HEK293T (cell line): ENCODE measurements around the gene GMDS.

Source experiments
- ELF4 ChIP-seq: fragments of 450-650 bp; IDR thresholded peaks from 2 replicates; pipeline ENCODE4 v1.6.1; 2017; ENCODE audit warnings: antibody characterized with exemption
- FOXA1 ChIP-seq: fragments of 450-650 bp; IDR thresholded peaks from 2 replicates; pipeline ENCODE4 v1.6.1; 2016; ENCODE audit warnings: mild to moderate bottlenecking
- FOXK2 ChIP-seq: fragments of 450-650 bp; IDR thresholded peaks from 2 replicates; pipeline ENCODE4 v1.6.1; 2016; ENCODE audit warnings: mild to moderate bottlenecking
- L3MBTL2 ChIP-seq: fragments of 450-650 bp; conservative IDR thresholded peaks from 2 replicates; pipeline ENCODE4 v1.6.1; 2016; ENCODE audit warnings: mild to moderate bottlenecking
- LEF1 ChIP-seq: fragments of 450-650 bp; IDR thresholded peaks from 2 replicates; pipeline ENCODE4 v1.6.1; 2017; ENCODE audit warnings: mild to moderate bottlenecking, borderline replicate concordance
- TARDBP ChIP-seq: fragments of 450-650 bp; IDR thresholded peaks from 2 replicates; pipeline ENCODE4 v1.6.1; 2016
- ZNF384 ChIP-seq: fragments of 450-650 bp; IDR thresholded peaks from 2 replicates; pipeline ENCODE4 v1.6.1; 2016

DNA sequence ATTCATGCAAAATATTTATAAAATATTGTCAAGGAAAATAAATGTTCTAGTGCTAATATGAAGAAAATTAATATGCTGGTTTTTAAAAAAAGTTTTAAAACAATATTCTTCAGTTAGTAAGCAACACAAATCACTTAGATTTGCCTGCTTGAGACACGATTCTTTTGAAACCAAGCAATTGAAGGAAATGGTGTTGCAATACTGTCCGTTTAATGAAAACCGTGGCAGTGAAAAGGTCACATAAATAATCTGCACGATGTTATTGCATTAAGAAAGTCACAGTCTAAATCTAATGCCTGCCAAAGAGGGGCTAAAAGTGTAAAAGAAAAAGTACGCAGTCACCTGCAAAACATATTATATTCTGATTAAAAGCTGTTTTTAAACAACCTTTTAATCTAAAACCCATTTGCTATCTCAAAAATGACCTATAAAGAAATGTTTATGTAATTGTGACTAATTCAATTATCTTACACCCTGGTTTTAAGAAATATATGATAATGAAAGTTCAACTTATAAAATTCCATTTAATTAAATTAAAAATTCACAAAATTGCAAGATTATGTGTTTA is 143.0 kb downstream of the GMDS start:
- TF ChIP-seq ELF4 (no peak), TARDBP (no peak), FOXA1 (no peak), ZNF384 (no peak), L3MBTL2 (no peak), FOXK2 (no peak), LEF1 (no peak)
